ENCODE measurements around the gene C17orf114.

Gene C17orf114

GRCh38 chr17:4759776-4760236 is 42.3 kb downstream of the C17orf114 start (continued):
- TF ChIP-seq ATF2 (CRISPR knock-in tag; IDR thresholded peaks at IDR 0.05) (peak; percentile 94), DBP (CRISPR knock-in tag; IDR thresholded peaks at IDR 0.05; ENCODE audit: not compliant biosample characterization) (no peak), MAFK (conservative IDR thresholded peaks at IDR 0.05 in 1 of 2, IDR thresholded peaks at IDR 0.05 in 1 of 2; ENCODE audit: low read length in 2 of 2) (no peak), ZNF800 (CRISPR knock-in tag; IDR thresholded peaks at IDR 0.05) (no peak), SMARCC2 (IDR thresholded peaks at IDR 0.05) (0 out of 2 replicates have a peak, but pooled peaks have one; percentile 22), ZNF713 (CRISPR knock-in tag; IDR thresholded peaks at IDR 0.05) (0 out of 2 replicates have a peak, but pooled peaks have one; percentile 63), GMEB2 (CRISPR knock-in tag; IDR thresholded peaks at IDR 0.05; ENCODE audit: low read depth) (no peak), ZNF557 (CRISPR knock-in tag; IDR thresholded peaks at IDR 0.05) (no peak), ZNF550 (CRISPR knock-in tag; IDR thresholded peaks at IDR 0.05; ENCODE audit: borderline replicate concordance) (no peak), PRPF4 (IDR thresholded peaks at IDR 0.05; ENCODE audit: low read depth, low read length, poor library complexity, severe bottlenecking) (peak; percentile 88)
- TF ChIP-seq, protein P1, sequence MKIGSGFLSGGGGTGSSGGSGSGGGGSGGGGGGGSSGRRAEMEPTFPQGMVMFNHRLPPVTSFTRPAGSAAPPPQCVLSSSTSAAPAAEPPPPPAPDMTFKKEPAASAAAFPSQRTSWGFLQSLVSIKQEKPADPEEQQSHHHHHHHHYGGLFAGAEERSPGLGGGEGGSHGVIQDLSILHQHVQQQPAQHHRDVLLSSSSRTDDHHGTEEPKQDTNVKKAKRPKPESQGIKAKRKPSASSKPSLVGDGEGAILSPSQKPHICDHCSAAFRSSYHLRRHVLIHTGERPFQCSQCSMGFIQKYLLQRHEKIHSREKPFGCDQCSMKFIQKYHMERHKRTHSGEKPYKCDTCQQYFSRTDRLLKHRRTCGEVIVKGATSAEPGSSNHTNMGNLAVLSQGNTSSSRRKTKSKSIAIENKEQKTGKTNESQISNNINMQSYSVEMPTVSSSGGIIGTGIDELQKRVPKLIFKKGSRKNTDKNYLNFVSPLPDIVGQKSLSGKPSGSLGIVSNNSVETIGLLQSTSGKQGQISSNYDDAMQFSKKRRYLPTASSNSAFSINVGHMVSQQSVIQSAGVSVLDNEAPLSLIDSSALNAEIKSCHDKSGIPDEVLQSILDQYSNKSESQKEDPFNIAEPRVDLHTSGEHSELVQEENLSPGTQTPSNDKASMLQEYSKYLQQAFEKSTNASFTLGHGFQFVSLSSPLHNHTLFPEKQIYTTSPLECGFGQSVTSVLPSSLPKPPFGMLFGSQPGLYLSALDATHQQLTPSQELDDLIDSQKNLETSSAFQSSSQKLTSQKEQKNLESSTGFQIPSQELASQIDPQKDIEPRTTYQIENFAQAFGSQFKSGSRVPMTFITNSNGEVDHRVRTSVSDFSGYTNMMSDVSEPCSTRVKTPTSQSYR (CRISPR knock-in tag; IDR thresholded peaks at IDR 0.05; ENCODE audit: borderline replicate concordance) = peak; percentile 99
- TF ChIP-seq, protein P2, sequence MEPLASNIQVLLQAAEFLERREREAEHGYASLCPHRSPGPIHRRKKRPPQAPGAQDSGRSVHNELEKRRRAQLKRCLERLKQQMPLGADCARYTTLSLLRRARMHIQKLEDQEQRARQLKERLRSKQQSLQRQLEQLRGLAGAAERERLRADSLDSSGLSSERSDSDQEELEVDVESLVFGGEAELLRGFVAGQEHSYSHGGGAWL (CRISPR knock-in tag; IDR thresholded peaks at IDR 0.05) = no peak
- TF ChIP-seq, protein P3, sequence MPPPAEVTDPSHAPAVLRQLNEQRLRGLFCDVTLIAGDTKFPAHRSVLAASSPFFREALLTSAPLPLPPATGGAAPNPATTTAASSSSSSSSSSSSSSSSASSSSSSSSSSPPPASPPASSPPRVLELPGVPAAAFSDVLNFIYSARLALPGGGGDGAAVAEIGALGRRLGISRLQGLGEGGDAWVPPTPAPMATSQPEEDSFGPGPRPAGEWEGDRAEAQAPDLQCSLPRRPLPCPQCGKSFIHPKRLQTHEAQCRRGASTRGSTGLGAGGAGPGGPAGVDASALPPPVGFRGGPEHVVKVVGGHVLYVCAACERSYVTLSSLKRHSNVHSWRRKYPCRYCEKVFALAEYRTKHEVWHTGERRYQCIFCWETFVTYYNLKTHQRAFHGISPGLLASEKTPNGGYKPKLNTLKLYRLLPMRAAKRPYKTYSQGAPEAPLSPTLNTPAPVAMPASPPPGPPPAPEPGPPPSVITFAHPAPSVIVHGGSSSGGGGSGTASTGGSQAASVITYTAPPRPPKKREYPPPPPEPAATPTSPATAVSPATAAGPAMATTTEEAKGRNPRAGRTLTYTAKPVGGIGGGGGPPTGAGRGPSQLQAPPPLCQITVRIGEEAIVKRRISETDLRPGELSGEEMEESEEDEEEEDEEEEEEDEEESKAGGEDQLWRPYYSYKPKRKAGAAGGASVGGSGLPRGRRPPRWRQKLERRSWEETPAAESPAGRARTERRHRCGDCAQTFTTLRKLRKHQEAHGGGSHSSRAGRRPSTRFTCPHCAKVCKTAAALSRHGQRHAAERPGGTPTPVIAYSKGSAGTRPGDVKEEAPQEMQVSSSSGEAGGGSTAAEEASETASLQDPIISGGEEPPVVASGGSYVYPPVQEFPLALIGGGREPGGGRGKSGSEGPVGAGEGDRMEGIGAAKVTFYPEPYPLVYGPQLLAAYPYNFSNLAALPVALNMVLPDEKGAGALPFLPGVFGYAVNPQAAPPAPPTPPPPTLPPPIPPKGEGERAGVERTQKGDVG (CRISPR knock-in tag; IDR thresholded peaks at IDR 0.05; ENCODE audit: borderline replicate concordance) = 0 out of 2 replicates have a peak, but pooled peaks have one; percentile 24
